Natural killer cell (primary cell): Measurements from ENCODE around the gene STEAP2. TPM values are rescaled to one million over a fixed set of nuclear protein-coding genes. Genes with fewer than 3 reads are reported as not detected.

Source experiments
- ATAC-seq, 3 donors: fragments of 150-1000 bp in 2 of 3; fragments of 200-7000 bp in 1 of 3; cut with Tn5 transposase; 1 replicate in 1 of 3; 2 replicates in 2 of 3; pipeline ENCODE4 v1.10.0; 2021; ENCODE audit warnings: mild to moderate bottlenecking in 2 of 3, moderate library complexity in 2 of 3
- DNase-seq, 2 donors: peaks; one replicate each; pipeline versions ENCODE4 v3.0.0 to v3.0.0-alpha.2; 2013 to 2021; ENCODE audit warnings: mixed read lengths in 1 of 2
- H3K27ac ChIP-seq: one replicate; pipeline ENCODE4 v1.5.1; 2013; ENCODE audit warnings: mild to moderate bottlenecking, low read length
- H3K27me3 ChIP-seq: one replicate; pipeline ENCODE4 v1.6.1; 2013; ENCODE audit warnings: low read length; ENCODE audit not compliant: control insufficient read depth, insufficient read depth
- H3K36me3 ChIP-seq: one replicate; pipeline ENCODE4 v1.6.1; 2013; ENCODE audit warnings: low read length; ENCODE audit not compliant: control insufficient read depth, insufficient read depth
- H3K4me1 ChIP-seq: one replicate; pipeline ENCODE4 v1.6.1; 2013; ENCODE audit warnings: low read length; ENCODE audit not compliant: control insufficient read depth, insufficient read depth
- H3K4me3 ChIP-seq: one replicate; pipeline ENCODE4 v1.5.1; 2013; ENCODE audit warnings: low read length
- H3K9me3 ChIP-seq: one replicate; pipeline ENCODE4 v1.6.1; 2013; ENCODE audit warnings: low read length; ENCODE audit not compliant: control insufficient read depth, insufficient read depth
- H3K27ac Mint-ChIP-seq, 2 donors: one replicate each; pipeline ENCODE4 v1.8.0; 2022; ENCODE audit warnings: mild to moderate bottlenecking in 2 of 2, mixed read lengths in 2 of 2, moderate library complexity in 1 of 2
- H3K27me3 Mint-ChIP-seq, 2 donors: one replicate each; pipeline ENCODE4 v1.8.0; 2022; ENCODE audit warnings: low read depth in 2 of 2, mixed read lengths in 2 of 2
- H3K36me3 Mint-ChIP-seq: one replicate; pipeline ENCODE4 v1.8.0; 2022; ENCODE audit warnings: mixed read lengths
- H3K4me1 Mint-ChIP-seq, 2 donors: one replicate each; pipeline ENCODE4 v1.8.0; 2022; ENCODE audit warnings: mixed read lengths in 2 of 2
- H3K4me3 Mint-ChIP-seq: one replicate; pipeline ENCODE4 v1.8.0; 2022; ENCODE audit warnings: mild to moderate bottlenecking, moderate library complexity, mixed read lengths
- H3K9me3 Mint-ChIP-seq, 2 donors: one replicate each; pipeline ENCODE4 v1.8.0; 2022; ENCODE audit warnings: mixed read lengths in 2 of 2
- WGBS: methylation state at CpG from one replicate; pipeline ENCODE4 v1.1.7; 2013; ENCODE audit warnings: missing lambda C conversion rate; ENCODE audit not compliant: insufficient coverage; 5-methylcytosine and 5-hydroxymethylcytosine counted together
- intact Hi-C: fragments of 100-400 bp; cut with micrococcal nuclease; formaldehyde crosslinking; loops from one replicate; pipeline ENCODE4 v1.14.2; 2022
- total RNA-seq, 4 donors: library from RNA; stranded (reverse); fragments of 120-200 nt in 1 of 4; gene quantifications; one replicate each; pipeline versions ENCODE4 v1.2.3 to v1.2.4, GENCODE V29; 2013 to 2022
- TF ChIP-seq, protein P1 (sequence below): fragments of 200-600 bp; IDR thresholded peaks from one replicate; pipeline ENCODE4 v1.8.0; 2022; ENCODE audit warnings: antibody characterized with exemption

STEAP2 gene
- total RNA-seq: under 1 TPM in 2 of 3 donors, not detected in 1; 0.05 to 0.16 TPM
- total RNA-seq (2013): 0.02 TPM

DNA sequence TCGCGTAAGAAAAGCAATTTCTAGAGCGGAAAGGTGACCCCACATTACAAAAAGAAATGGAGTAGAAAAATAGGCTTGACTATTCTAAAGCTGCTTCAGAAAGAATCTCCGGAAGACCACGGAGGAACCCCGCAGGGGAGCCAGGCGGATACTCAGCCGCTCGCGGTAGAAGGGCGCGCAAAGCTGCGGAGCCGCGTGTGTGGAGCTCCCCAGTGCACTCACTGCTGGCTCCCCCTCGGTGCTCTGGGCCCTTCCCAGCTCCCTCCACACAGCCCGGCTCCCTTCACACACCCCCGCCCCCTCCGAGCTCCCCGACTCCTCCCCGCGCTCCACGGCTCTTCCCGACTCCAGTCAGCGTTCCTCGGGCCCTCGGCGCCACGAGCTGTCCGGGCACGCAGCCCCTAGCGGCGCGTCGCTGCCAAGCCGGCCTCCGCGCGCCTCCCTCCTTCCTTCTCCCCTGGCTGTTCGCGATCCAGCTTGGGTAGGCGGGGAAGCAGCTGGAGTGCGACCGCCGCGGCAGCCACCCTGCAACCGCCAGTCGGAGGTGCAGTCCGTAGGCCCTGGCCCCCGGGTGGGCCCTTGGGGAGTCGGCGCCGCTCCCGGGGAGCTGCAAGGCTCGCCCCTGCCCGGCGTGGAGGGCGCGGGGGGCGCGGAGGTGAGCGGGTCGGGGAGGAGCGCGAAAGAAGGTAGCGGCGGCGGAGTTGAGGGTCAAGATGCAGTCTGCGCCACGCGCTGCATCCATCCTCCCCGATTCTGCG, at the start of gene STEAP2:
Gene STEAP2 (plus strand): TSS at position 350 of the 758 bp plus-strand sequence. CDS start 13,343 bp downstream, outside the sequence.
- H3K9me3 ChIP-seq: no peaks in the 10 kb centered on the region
- H3K27me3 Mint-ChIP-seq: peaks cover 8 to 21% of the 10 kb centered on the region in 2 donors
- no peaks in the 10 kb centered on the region for H3K4me1 Mint-ChIP-seq
- H3K36me3 Mint-ChIP-seq: no peaks in the 10 kb centered on the region
- TF ChIP-seq, protein P1, sequence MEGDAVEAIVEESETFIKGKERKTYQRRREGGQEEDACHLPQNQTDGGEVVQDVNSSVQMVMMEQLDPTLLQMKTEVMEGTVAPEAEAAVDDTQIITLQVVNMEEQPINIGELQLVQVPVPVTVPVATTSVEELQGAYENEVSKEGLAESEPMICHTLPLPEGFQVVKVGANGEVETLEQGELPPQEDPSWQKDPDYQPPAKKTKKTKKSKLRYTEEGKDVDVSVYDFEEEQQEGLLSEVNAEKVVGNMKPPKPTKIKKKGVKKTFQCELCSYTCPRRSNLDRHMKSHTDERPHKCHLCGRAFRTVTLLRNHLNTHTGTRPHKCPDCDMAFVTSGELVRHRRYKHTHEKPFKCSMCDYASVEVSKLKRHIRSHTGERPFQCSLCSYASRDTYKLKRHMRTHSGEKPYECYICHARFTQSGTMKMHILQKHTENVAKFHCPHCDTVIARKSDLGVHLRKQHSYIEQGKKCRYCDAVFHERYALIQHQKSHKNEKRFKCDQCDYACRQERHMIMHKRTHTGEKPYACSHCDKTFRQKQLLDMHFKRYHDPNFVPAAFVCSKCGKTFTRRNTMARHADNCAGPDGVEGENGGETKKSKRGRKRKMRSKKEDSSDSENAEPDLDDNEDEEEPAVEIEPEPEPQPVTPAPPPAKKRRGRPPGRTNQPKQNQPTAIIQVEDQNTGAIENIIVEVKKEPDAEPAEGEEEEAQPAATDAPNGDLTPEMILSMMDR: no peak
- DNase-seq (peak in 1 of 2 donors; percentile 3), ATAC-seq (peak in 1 of 3 donors; percentile 39)
- H3K27ac ChIP-seq: no peak within 1 kb of the TSS
- no peak within 1 kb of the TSS for H3K4me3 Mint-ChIP-seq
- 2% methylated on average over 73 of the region's 73 CpGs for WGBS
- H3K27ac Mint-ChIP-seq: no peak within 1 kb of the TSS
- no peaks in the 10 kb centered on the region for H3K36me3 ChIP-seq
- H3K4me3 ChIP-seq: no peak within 1 kb of the TSS
- peaks cover 15% of the 10 kb centered on the region for H3K27me3 ChIP-seq
- H3K9me3 Mint-ChIP-seq: no peaks in the 10 kb centered on the region
- intact Hi-C loops: no loop called here
- H3K4me1 ChIP-seq: no peaks in the 10 kb centered on the region

DNA sequence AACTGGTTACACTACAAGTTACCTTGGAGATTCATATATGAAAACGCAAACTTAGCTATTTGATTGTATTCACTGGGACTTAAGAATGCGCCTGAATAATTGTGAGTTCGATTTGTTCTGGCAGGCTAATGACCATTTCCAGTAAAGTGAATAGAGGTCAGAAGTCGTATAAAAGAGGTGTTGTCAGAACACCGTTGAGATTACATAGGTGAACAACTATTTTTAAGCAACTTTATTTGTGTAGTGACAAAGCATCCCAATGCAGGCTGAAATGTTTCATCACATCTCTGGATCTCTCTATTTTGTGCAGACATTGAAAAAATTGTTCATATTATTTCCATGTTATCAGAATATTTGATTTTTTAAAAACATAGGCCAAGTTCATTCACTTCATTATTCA, 48.0 kb upstream of the STEAP2 start:
- H3K4me3 Mint-ChIP-seq: no peak overlapping the region
- ATAC-seq (no peak), DNase-seq (no peak)
- H3K36me3 Mint-ChIP-seq: no peaks in the 10 kb centered on the region
- no peak overlapping the region for H3K27ac Mint-ChIP-seq
- WGBS: 84% methylated on average over 5 of the region's 5 CpGs
- Histone ChIP-seq H3K4me3 (no peak overlapping the region), H3K4me1 (no peaks in the 10 kb centered on the region), H3K9me3 (no peaks in the 10 kb centered on the region), H3K27me3 (no peaks in the 10 kb centered on the region), H3K36me3 (no peaks in the 10 kb centered on the region), H3K27ac (no peak overlapping the region)
- intact Hi-C loops: no loop called here
- H3K9me3 Mint-ChIP-seq: no peaks in the 10 kb centered on the region
- H3K4me1 Mint-ChIP-seq: no peaks in the 10 kb centered on the region
- peaks cover 12 to 32% of the 10 kb centered on the region in 2 donors for H3K27me3 Mint-ChIP-seq
- TF ChIP-seq, protein P1: no peak

DNA sequence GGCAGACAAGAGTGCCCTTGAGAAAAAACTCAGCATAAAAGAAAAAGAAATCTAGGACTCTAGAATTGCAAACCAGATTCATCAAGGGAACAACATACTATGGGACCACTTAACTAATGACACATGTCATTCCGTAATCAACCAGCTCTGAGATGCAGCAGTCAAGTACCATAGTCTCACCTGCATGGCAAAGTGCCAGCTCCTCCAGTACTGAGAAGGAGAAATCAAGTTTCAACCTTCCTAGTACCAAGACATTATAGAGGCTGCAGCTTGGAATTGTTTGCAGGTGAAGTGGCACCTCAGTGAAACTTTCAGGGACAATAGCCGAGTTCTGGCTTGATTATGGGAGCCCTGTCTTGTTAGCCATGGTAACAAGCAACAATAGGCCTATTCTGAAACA, 45.8 kb upstream of the STEAP2 start:
- intact Hi-C loops: no loop called here
- Mint-ChIP-seq H3K4me3 (no peak overlapping the region), H3K9me3 (peaks cover 0 to 3% of the 10 kb centered on the region in 2 donors), H3K4me1 (no peaks in the 10 kb centered on the region), H3K27ac (no peak overlapping the region), H3K27me3 (peaks cover 17 to 25% of the 10 kb centered on the region in 2 donors), H3K36me3 (no peaks in the 10 kb centered on the region)
- Histone ChIP-seq H3K4me3 (no peak overlapping the region), H3K4me1 (no peaks in the 10 kb centered on the region), H3K27ac (no peak overlapping the region), H3K27me3 (no peaks in the 10 kb centered on the region), H3K36me3 (no peaks in the 10 kb centered on the region), H3K9me3 (no peaks in the 10 kb centered on the region)
- DNase-seq (no peak), ATAC-seq (no peak)
- TF ChIP-seq, protein P1: no peak
- WGBS: 84% methylated on average over 2 of the region's 2 CpGs

DNA sequence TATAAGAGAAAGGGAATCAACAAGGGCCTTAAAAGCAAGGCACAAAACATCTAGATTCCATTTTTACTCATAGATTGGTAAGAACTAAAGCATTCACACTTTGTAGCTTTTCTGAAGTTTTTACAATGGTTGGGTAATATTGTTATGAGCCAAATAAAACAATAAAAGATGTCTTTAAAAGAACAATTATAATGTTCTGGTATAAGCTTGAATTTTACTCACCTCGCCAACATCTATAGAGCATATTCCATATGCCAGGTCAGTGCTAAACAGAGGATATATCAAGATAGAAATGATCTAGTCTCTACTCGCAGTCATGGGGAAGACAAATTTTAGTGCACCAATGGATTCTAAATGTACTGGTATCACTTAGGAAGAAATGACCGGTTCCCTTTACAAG, 45.4 kb upstream of the STEAP2 start:
- H3K27ac Mint-ChIP-seq: no peak overlapping the region
- no peak overlapping the region for H3K4me3 ChIP-seq
- H3K27me3 ChIP-seq: no peaks in the 10 kb centered on the region
- no peaks in the 10 kb centered on the region for H3K4me1 Mint-ChIP-seq
- no peak overlapping the region for H3K4me3 Mint-ChIP-seq
- no peaks in the 10 kb centered on the region for H3K4me1 ChIP-seq
- H3K9me3 ChIP-seq: no peaks in the 10 kb centered on the region
- no peak for ATAC-seq
- no peaks in the 10 kb centered on the region for H3K36me3 Mint-ChIP-seq
- no peak overlapping the region for H3K27ac ChIP-seq
- WGBS: 78% methylated on average over 2 of the region's 3 CpGs
- intact Hi-C loops: no loop called here
- H3K9me3 Mint-ChIP-seq: peaks cover 0 to 3% of the 10 kb centered on the region in 2 donors
- no peak for DNase-seq
- TF ChIP-seq, protein P1: no peak
- H3K27me3 Mint-ChIP-seq: peaks cover 21 to 29% of the 10 kb centered on the region in 2 donors
- H3K36me3 ChIP-seq: no peaks in the 10 kb centered on the region
